Measurements from ENCODE around the gene DHODH. TPM values are rescaled to one million over a fixed set of nuclear protein-coding genes. Genes with fewer than 3 reads are reported as not detected.
A peak's percentile ranks its signal among the peaks of the same experiment; 100 is the strongest.

The DHODH gene
- total and polyA plus RNA-seq, 2 of the 13 experiments (the other 11 are each of a cell fraction or from before 2014, with no cell fraction given) = 10.7 to 16.4 TPM

GRCh38 chr16:72072514-72073342 lies 64.2 kb downstream of the DHODH start (continued):
- TF ChIP-seq ZNF691 (CRISPR knock-in tag; IDR thresholded peaks at IDR 0.05; ENCODE audit: borderline replicate concordance, low read depth) (no peak), XBP1 (CRISPR knock-in tag; IDR thresholded peaks at IDR 0.05) (no peak), ZBTB21 (CRISPR knock-in tag; IDR thresholded peaks at IDR 0.05) (no peak), TBX3 (IDR thresholded peaks at IDR 0.05; ENCODE audit: borderline replicate concordance) (no peak), NBN (conservative IDR thresholded peaks at IDR 0.05) (no peak), DDIT3 (CRISPR knock-in tag; IDR thresholded peaks at IDR 0.05) (no peak), SIX4 (CRISPR knock-in tag; IDR thresholded peaks at IDR 0.05) (0 out of 2 replicates have a peak, but pooled peaks have one; percentile 56), ARHGAP35 (CRISPR knock-in tag; IDR thresholded peaks at IDR 0.05; ENCODE audit: borderline replicate concordance) (no peak), ZNF724P (CRISPR knock-in tag; IDR thresholded peaks at IDR 0.05; ENCODE audit: borderline replicate concordance) (no peak), ZNF615 (CRISPR knock-in tag; IDR thresholded peaks at IDR 0.05; ENCODE audit: borderline replicate concordance) (no peak), RNF2 (conservative IDR thresholded peaks at IDR 0.05; ENCODE audit: low read depth) (no peak), FOXP4 (CRISPR knock-in tag; IDR thresholded peaks at IDR 0.05) (peak; percentile 94), ZNF710 (CRISPR knock-in tag; IDR thresholded peaks at IDR 0.05; ENCODE audit: borderline replicate concordance) (no peak; the same call in 1 of the 2 replicates), ZNF460 (CRISPR knock-in tag; IDR thresholded peaks at IDR 0.05; ENCODE audit: borderline replicate concordance) (no peak), PRDM15 (CRISPR knock-in tag; IDR thresholded peaks at IDR 0.05) (no peak), TAF1 (CRISPR knock-in tag; IDR thresholded peaks at IDR 0.05) (no peak), FOSL2 (CRISPR knock-in tag; IDR thresholded peaks at IDR 0.05) (peak; percentile 61), NR0B2 (CRISPR knock-in tag; IDR thresholded peaks at IDR 0.05) (no peak)
